GM21717 (cell line): Measurements from ENCODE around the gene SMAP2.
"Not testable (repeated sequence)": the region's sequence is repeated elsewhere in the genome, so short reads cannot be mapped to it uniquely, and the experiment has no call there.

Experiments used
- ATAC-seq: cut with Tn5 transposase; IDR thresholded peaks from one replicate; pipeline ENCODE4 v1.9.1; 2021; ENCODE audit warnings: mild to moderate bottlenecking, moderate library complexity; ENCODE audit not compliant: unreplicated experiment

Gene SMAP2

GRCh38 chr1:40373323-40374283 is at the start of gene SMAP2:
Gene SMAP2, plus strand, starts transcription at chr1:40373727. Its CDS starts 394 bp downstream, at chr1:40374121.
- ATAC-seq: peak; percentile 73

GRCh38 chr1:40331403-40331802 is 42.1 kb upstream of the SMAP2 start:
- not testable (repeated sequence) for ATAC-seq

- no peak for ATAC-seq
These were observed 40.8 kb upstream of the SMAP2 start for GRCh38 chr1:40332695-40333094.

GRCh38 chr1:40337443-40337842 is 36.1 kb upstream of the SMAP2 start:
- ATAC-seq: no peak

- ATAC-seq: peak; percentile 76
These were observed 34.6 kb upstream of the SMAP2 start for GRCh38 chr1:40338745-40339419.

GRCh38 chr1:40339420-40340323 is 33.9 kb upstream of the SMAP2 start:
- ATAC-seq: no peak

GRCh38 chr1:40341491-40342380 is 31.8 kb upstream of the SMAP2 start:
- ATAC-seq: no peak

- not testable (repeated sequence) for ATAC-seq
These were observed 31.2 kb upstream of the SMAP2 start for GRCh38 chr1:40342381-40342717.

GRCh38 chr1:40344597-40344996 is 28.9 kb upstream of the SMAP2 start:
- no peak for ATAC-seq

- no peak for ATAC-seq
These were observed 23.1 kb upstream of the SMAP2 start for GRCh38 chr1:40350391-40350790.

- ATAC-seq: no peak
These were observed 22.4 kb upstream of the SMAP2 start for GRCh38 chr1:40351124-40351523.

- no peak for ATAC-seq
These were observed 21.4 kb upstream of the SMAP2 start for GRCh38 chr1:40352126-40352525.

GRCh38 chr1:40353082-40353481 is 20.4 kb upstream of the SMAP2 start:
- ATAC-seq: no peak

- no peak for ATAC-seq
These were observed 15.9 kb upstream of the SMAP2 start for GRCh38 chr1:40357625-40358024.

- ATAC-seq: no peak
These were observed 12.9 kb upstream of the SMAP2 start for GRCh38 chr1:40360631-40361030.

- ATAC-seq: no peak
These were observed 12.3 kb upstream of the SMAP2 start for GRCh38 chr1:40361201-40361600.

- ATAC-seq: no peak
These were observed 11.9 kb upstream of the SMAP2 start for GRCh38 chr1:40361637-40362036.

GRCh38 chr1:40362199-40362598 is 11.3 kb upstream of the SMAP2 start:
- ATAC-seq: no peak

- ATAC-seq: no peak
These were observed 10.8 kb upstream of the SMAP2 start for GRCh38 chr1:40362699-40363098.

- no peak for ATAC-seq
These were observed 9.8 kb upstream of the SMAP2 start for GRCh38 chr1:40363721-40364120.
